SK-N-SH treated with all-trans-retinoic acid at 6 μM for 48 hours (cell line): Measurements from ENCODE around the gene G0S2.

Experiments
- ATAC-seq: fragments of 200-7000 bp; cut with Tn5 transposase; 3 replicates; pipeline ENCODE4 v1.9.1; 2020; ENCODE audit warnings: mild to moderate bottlenecking, moderate library complexity
- ARNTL ChIP-seq: fragments of 450-650 bp; formaldehyde crosslinking; IDR thresholded peaks from 2 replicates; pipeline ENCODE4 v1.5.0; 2020; ENCODE audit warnings: low read depth, mild to moderate bottlenecking, moderate library complexity, borderline replicate concordance
- BACH2 ChIP-seq: fragments of 250-450 bp; sonication (Bioruptor Pico); IDR thresholded peaks from 2 replicates; pipeline ENCODE4 v1.9.0; 2021; ENCODE audit warnings: mild to moderate bottlenecking, borderline replicate concordance
- CSDC2 ChIP-seq: fragments of 250-450 bp; sonication (Bioruptor Pico); IDR thresholded peaks from 2 replicates; pipeline ENCODE4 v1.5.0; 2020; ENCODE audit warnings: mild to moderate bottlenecking, moderate library complexity
- CSRNP3 ChIP-seq: fragments of 250-450 bp; sonication (Bioruptor Pico); IDR thresholded peaks from 2 replicates; pipeline ENCODE4 v1.5.1; 2021; ENCODE audit warnings: mild to moderate bottlenecking, moderate library complexity
- ESRRG ChIP-seq: fragments of 250-450 bp; sonication (Bioruptor Pico); IDR thresholded peaks from 2 replicates; pipeline ENCODE4 v1.6.1; 2021; ENCODE audit warnings: mild to moderate bottlenecking
- GLIS3 ChIP-seq: fragments of 250-450 bp; sonication (Bioruptor Pico); IDR thresholded peaks from 2 replicates; pipeline ENCODE4 v1.5.0; 2020; ENCODE audit warnings: mild to moderate bottlenecking, moderate library complexity
- ISL1 ChIP-seq: fragments of 250-450 bp; sonication (Bioruptor Pico); IDR thresholded peaks from 2 replicates; pipeline ENCODE4 v2.1.2; 2022; ENCODE audit warnings: mild to moderate bottlenecking, moderate library complexity
- OSR1 ChIP-seq: fragments of 250-450 bp; sonication (Bioruptor Pico); IDR thresholded peaks from 2 replicates; pipeline ENCODE4 v1.8.0; 2022; ENCODE audit warnings: moderate library complexity, mild to moderate bottlenecking, inconsistent platforms
- PATZ1 ChIP-seq: fragments of 250-450 bp; sonication (Bioruptor Pico); IDR thresholded peaks from 2 replicates; pipeline ENCODE4 v1.8.0; 2020; ENCODE audit warnings: mild to moderate bottlenecking, moderate library complexity, borderline replicate concordance
- POU6F1 ChIP-seq: fragments of 250-450 bp; sonication (Bioruptor Pico); IDR thresholded peaks from 2 replicates; pipeline ENCODE4 v1.8.0; 2021; ENCODE audit warnings: low read depth, mild to moderate bottlenecking, moderate library complexity, borderline replicate concordance
- PPARA ChIP-seq: fragments of 250-450 bp; sonication (Bioruptor Pico); IDR thresholded peaks from 2 replicates; pipeline ENCODE4 v1.5.0; 2020; ENCODE audit warnings: mild to moderate bottlenecking, borderline replicate concordance
- RARB ChIP-seq: fragments of 250-450 bp; sonication (Bioruptor Pico); IDR thresholded peaks from 2 replicates; pipeline ENCODE4 v1.8.0; 2021; ENCODE audit warnings: mild to moderate bottlenecking, moderate library complexity
- SNAI2 ChIP-seq: fragments of 250-450 bp; sonication (Bioruptor Pico); IDR thresholded peaks from 2 replicates; pipeline ENCODE4 v1.5.0; 2020; ENCODE audit warnings: mild to moderate bottlenecking, moderate library complexity
- TCF4 ChIP-seq: fragments of 250-450 bp; sonication (Bioruptor Pico); IDR thresholded peaks from 2 replicates; pipeline ENCODE4 v1.8.0; 2021; ENCODE audit warnings: mild to moderate bottlenecking, moderate library complexity, borderline replicate concordance
- TOX ChIP-seq: fragments of 250-450 bp; sonication (Bioruptor Pico); IDR thresholded peaks from 2 replicates; pipeline ENCODE4 v1.8.0; 2021; ENCODE audit warnings: mild to moderate bottlenecking, moderate library complexity, borderline replicate concordance
- TSHZ2 ChIP-seq: fragments of 250-450 bp; sonication (Bioruptor Pico); IDR thresholded peaks from 2 replicates; pipeline ENCODE4 v1.5.0; 2020; ENCODE audit warnings: mild to moderate bottlenecking, moderate library complexity
- ZC3H10 ChIP-seq: fragments of 250-450 bp; sonication (Bioruptor Pico); IDR thresholded peaks from 2 replicates; pipeline ENCODE4 v1.5.1; 2021; ENCODE audit warnings: mild to moderate bottlenecking, moderate library complexity
- ZFP3 ChIP-seq: fragments of 250-450 bp; sonication (Bioruptor Pico); IDR thresholded peaks from 2 replicates; pipeline ENCODE4 v1.5.0; 2020; ENCODE audit warnings: mild to moderate bottlenecking, moderate library complexity
- ZFP30 ChIP-seq: fragments of 450-650 bp; formaldehyde crosslinking; IDR thresholded peaks from 2 replicates; pipeline ENCODE4 v1.5.0; 2022; ENCODE audit warnings: mild to moderate bottlenecking, moderate library complexity
- ZNF565 ChIP-seq: fragments of 450-650 bp; formaldehyde crosslinking; conservative IDR thresholded peaks from 2 replicates; pipeline ENCODE4 v1.5.0; 2020; ENCODE audit warnings: low read depth, mild to moderate bottlenecking, moderate library complexity
- ZNF70 ChIP-seq: fragments of 450-650 bp; formaldehyde crosslinking; IDR thresholded peaks from 2 replicates; pipeline ENCODE4 v1.5.0; 2020; ENCODE audit warnings: mild to moderate bottlenecking, moderate library complexity
- ZNF8 ChIP-seq: fragments of 450-650 bp; formaldehyde crosslinking; IDR thresholded peaks from 2 replicates; pipeline ENCODE4 v1.5.0; 2020; ENCODE audit warnings: mild to moderate bottlenecking, moderate library complexity
- TF ChIP-seq, protein P1 (sequence below): fragments of 250-450 bp; sonication (Bioruptor Pico); IDR thresholded peaks from 2 replicates; pipeline ENCODE4 v1.5.1; 2020; ENCODE audit warnings: low read depth, mild to moderate bottlenecking, moderate library complexity

The G0S2 gene

DNA sequence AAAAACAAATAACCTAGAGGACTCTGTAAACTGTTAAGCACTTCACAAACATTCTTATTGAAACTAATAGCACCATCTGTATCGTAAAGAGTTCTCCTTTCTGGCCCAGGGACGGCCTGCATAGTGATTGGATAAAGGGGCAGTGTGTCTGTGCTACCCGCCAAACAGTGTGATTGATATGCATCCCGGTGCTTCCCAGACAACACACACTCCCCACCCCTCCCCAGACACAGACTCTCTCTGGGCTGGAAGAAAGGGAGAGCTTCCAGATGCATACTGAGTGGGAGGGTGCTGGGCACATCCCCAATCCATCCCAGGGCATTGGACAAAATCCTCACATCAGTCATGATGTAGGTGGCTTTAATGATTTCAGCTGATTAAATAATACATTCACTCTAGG lies 33.1 kb downstream of the G0S2 start (continued):
- TF ChIP-seq CSRNP3 (CRISPR knock-in tag) (no peak), SNAI2 (CRISPR knock-in tag) (no peak), ZFP3 (CRISPR knock-in tag) (no peak), RARB (CRISPR knock-in tag) (no peak), GLIS3 (CRISPR knock-in tag) (no peak), PPARA (no peak)
- TF ChIP-seq, protein P1, sequence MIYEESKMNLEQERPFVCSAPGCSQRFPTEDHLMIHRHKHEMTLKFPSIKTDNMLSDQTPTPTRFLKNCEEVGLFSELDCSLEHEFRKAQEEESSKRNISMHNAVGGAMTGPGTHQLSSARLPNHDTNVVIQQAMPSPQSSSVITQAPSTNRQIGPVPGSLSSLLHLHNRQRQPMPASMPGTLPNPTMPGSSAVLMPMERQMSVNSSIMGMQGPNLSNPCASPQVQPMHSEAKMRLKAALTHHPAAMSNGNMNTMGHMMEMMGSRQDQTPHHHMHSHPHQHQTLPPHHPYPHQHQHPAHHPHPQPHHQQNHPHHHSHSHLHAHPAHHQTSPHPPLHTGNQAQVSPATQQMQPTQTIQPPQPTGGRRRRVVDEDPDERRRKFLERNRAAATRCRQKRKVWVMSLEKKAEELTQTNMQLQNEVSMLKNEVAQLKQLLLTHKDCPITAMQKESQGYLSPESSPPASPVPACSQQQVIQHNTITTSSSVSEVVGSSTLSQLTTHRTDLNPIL (CRISPR knock-in tag), result no peak

- no peak for ATAC-seq
Observed at GRCh38 chr1:209710093-209710492, 34.9 kb downstream of the G0S2 start.

GRCh38 chr1:209710847-209711246 lies 35.6 kb downstream of the G0S2 start:
- ATAC-seq, result no peak
- TF ChIP-seq GLIS3 (CRISPR knock-in tag) (no peak), TSHZ2 (no peak), ARNTL (CRISPR knock-in tag) (no peak), TCF4 (CRISPR knock-in tag) (no peak), PATZ1 (CRISPR knock-in tag) (no peak), ZNF565 (CRISPR knock-in tag) (no peak), ZFP30 (CRISPR knock-in tag) (no peak), ZNF70 (CRISPR knock-in tag) (no peak), ESRRG (CRISPR knock-in tag) (no peak), ZC3H10 (no peak), BACH2 (CRISPR knock-in tag) (no peak), OSR1 (CRISPR knock-in tag) (no peak), POU6F1 (no peak)

More at GRCh38 chr1:209710093-209710492, 34.9 kb downstream of the G0S2 start:
- no peak for TF ChIP-seq CSDC2
- TF ChIP-seq ZNF8, result no peak

DNA sequence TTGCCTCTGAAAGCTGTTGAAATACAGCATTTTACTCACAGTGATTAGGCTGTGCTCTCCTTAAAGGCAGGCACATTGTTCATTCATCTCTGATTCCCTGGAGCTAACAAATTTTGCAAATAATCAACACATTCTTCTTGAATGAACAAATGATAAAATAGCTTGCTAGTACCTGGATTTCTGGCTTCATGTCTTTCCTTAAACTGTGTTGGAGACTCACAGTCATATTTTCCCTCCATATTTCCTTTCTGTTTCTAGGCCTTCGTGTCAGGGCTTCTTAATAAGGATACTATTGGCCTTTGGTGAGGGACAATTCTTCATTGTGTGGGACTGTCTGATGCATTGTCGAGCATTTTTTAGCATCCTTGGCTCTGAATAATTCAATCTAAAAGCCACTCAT lies 39.1 kb downstream of the G0S2 start:
- no peak for ATAC-seq
- no peak for TF ChIP-seq ZFP30 (CRISPR knock-in tag)
- no peak for TF ChIP-seq BACH2 (CRISPR knock-in tag)
- no peak for TF ChIP-seq CSRNP3 (CRISPR knock-in tag)
- no peak for TF ChIP-seq ISL1 (CRISPR knock-in tag)
- no peak for TF ChIP-seq CSDC2
- no peak for TF ChIP-seq TOX (CRISPR knock-in tag)
- TF ChIP-seq ZC3H10, result no peak
